Measurements from ENCODE around the gene ACSL1. TPM values are rescaled to one million over a fixed set of nuclear protein-coding genes. Genes with fewer than 3 reads are reported as not detected.

The ACSL1 gene
- total and polyA plus RNA-seq, 2 of the 8 experiments (the other 6 are each of a cell fraction or from before 2014, with no cell fraction given) = 2.3 to 8.7 TPM

DNA sequence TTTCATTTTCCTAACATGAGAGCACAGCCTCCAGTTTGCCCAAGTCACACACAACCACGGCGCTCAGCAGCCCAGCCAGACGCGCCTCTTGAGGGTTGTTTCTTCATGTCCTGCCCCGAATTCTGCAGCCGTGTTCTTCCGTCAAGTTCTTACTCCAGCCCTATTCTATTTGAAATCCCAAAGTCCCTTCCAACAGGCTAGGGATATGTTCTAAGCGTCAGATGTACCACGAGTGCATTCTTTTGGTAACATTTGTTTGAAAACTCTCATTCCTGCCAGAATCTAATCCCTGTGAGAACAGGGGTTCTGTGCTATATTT lies 23.1 kb downstream of the ACSL1 start (continued):
- TF ChIP-seq, protein P1, sequence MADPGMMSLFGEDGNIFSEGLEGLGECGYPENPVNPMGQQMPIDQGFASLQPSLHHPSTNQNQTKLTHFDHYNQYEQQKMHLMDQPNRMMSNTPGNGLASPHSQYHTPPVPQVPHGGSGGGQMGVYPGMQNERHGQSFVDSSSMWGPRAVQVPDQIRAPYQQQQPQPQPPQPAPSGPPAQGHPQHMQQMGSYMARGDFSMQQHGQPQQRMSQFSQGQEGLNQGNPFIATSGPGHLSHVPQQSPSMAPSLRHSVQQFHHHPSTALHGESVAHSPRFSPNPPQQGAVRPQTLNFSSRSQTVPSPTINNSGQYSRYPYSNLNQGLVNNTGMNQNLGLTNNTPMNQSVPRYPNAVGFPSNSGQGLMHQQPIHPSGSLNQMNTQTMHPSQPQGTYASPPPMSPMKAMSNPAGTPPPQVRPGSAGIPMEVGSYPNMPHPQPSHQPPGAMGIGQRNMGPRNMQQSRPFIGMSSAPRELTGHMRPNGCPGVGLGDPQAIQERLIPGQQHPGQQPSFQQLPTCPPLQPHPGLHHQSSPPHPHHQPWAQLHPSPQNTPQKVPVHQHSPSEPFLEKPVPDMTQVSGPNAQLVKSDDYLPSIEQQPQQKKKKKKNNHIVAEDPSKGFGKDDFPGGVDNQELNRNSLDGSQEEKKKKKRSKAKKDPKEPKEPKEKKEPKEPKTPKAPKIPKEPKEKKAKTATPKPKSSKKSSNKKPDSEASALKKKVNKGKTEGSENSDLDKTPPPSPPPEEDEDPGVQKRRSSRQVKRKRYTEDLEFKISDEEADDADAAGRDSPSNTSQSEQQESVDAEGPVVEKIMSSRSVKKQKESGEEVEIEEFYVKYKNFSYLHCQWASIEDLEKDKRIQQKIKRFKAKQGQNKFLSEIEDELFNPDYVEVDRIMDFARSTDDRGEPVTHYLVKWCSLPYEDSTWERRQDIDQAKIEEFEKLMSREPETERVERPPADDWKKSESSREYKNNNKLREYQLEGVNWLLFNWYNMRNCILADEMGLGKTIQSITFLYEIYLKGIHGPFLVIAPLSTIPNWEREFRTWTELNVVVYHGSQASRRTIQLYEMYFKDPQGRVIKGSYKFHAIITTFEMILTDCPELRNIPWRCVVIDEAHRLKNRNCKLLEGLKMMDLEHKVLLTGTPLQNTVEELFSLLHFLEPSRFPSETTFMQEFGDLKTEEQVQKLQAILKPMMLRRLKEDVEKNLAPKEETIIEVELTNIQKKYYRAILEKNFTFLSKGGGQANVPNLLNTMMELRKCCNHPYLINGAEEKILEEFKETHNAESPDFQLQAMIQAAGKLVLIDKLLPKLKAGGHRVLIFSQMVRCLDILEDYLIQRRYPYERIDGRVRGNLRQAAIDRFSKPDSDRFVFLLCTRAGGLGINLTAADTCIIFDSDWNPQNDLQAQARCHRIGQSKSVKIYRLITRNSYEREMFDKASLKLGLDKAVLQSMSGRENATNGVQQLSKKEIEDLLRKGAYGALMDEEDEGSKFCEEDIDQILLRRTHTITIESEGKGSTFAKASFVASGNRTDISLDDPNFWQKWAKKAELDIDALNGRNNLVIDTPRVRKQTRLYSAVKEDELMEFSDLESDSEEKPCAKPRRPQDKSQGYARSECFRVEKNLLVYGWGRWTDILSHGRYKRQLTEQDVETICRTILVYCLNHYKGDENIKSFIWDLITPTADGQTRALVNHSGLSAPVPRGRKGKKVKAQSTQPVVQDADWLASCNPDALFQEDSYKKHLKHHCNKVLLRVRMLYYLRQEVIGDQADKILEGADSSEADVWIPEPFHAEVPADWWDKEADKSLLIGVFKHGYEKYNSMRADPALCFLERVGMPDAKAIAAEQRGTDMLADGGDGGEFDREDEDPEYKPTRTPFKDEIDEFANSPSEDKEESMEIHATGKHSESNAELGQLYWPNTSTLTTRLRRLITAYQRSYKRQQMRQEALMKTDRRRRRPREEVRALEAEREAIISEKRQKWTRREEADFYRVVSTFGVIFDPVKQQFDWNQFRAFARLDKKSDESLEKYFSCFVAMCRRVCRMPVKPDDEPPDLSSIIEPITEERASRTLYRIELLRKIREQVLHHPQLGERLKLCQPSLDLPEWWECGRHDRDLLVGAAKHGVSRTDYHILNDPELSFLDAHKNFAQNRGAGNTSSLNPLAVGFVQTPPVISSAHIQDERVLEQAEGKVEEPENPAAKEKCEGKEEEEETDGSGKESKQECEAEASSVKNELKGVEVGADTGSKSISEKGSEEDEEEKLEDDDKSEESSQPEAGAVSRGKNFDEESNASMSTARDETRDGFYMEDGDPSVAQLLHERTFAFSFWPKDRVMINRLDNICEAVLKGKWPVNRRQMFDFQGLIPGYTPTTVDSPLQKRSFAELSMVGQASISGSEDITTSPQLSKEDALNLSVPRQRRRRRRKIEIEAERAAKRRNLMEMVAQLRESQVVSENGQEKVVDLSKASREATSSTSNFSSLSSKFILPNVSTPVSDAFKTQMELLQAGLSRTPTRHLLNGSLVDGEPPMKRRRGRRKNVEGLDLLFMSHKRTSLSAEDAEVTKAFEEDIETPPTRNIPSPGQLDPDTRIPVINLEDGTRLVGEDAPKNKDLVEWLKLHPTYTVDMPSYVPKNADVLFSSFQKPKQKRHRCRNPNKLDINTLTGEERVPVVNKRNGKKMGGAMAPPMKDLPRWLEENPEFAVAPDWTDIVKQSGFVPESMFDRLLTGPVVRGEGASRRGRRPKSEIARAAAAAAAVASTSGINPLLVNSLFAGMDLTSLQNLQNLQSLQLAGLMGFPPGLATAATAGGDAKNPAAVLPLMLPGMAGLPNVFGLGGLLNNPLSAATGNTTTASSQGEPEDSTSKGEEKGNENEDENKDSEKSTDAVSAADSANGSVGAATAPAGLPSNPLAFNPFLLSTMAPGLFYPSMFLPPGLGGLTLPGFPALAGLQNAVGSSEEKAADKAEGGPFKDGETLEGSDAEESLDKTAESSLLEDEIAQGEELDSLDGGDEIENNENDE (IDR thresholded peaks at IDR 0.05; ENCODE audit: insufficient replicate concordance, low read length) = no peak

Data from H1 (cell line).